Gastrocnemius medialis (tissue), 4 donors: ENCODE results near the gene ZNF438. TPM values are rescaled to one million over a fixed set of nuclear protein-coding genes. Genes with fewer than 3 reads are reported as not detected.
A peak's percentile ranks its signal among the peaks of the same experiment; 100 is the strongest.

Experiments used
- ATAC-seq, 2 donors: fragments of 150-250 bp; one replicate each; pipeline ENCODE4 v1.9.1; 2016
- DNase-seq, 2 donors: peaks; one replicate each; pipeline ENCODE4 v3.0.0-alpha.2; 2019
- H3K27ac ChIP-seq, 4 donors: fragments of 200-600 bp; sonication (generic); 1 replicate in 1 of 4; 2 replicates in 3 of 4; pipeline ENCODE4 v1.5.1; 2016 to 2018; ENCODE audit warnings: mild to moderate bottlenecking in 2 of 4, moderate library complexity in 1 of 4
- H3K27me3 ChIP-seq, 3 donors: fragments of 200-600 bp; sonication (generic) in 2 of 3; 1 replicate in 1 of 3; 2 replicates in 2 of 3; pipeline versions ENCODE4 v1.5.1 to v1.6.0; 2016 to 2019; ENCODE audit warnings: mild to moderate bottlenecking in 1 of 3, moderate library complexity in 1 of 3
- H3K36me3 ChIP-seq, 2 donors: fragments of 200-600 bp; sonication (generic) in 1 of 2; one replicate each; pipeline ENCODE4 v1.5.1; 2017 to 2018
- H3K4me1 ChIP-seq, 2 donors: fragments of 200-600 bp; sonication (generic) in 1 of 2; one replicate each; pipeline ENCODE4 v1.5.1; 2016 to 2017; ENCODE audit warnings: mild to moderate bottlenecking in 2 of 2
- H3K4me3 ChIP-seq, 4 donors: fragments of 200-600 bp; sonication (generic) in 3 of 4; 1 replicate in 1 of 4; 2 replicates in 3 of 4; pipeline ENCODE4 v1.5.1; 2016 to 2019; ENCODE audit warnings: mild to moderate bottlenecking in 2 of 4
- H3K9me3 ChIP-seq, 3 donors: fragments of 200-600 bp; sonication (generic) in 2 of 3; 1 replicate in 1 of 3; 2 replicates in 2 of 3; pipeline ENCODE4 v1.5.1; 2016 to 2019
- POLR2A ChIP-seq, 2 donors: fragments of 450-650 bp; IDR thresholded peaks; one replicate each; pipeline ENCODE4 v1.6.1; 2017; ENCODE audit warnings: antibody characterized with exemption in 2 of 2, mild to moderate bottlenecking in 2 of 2, moderate library complexity in 2 of 2
- in situ Hi-C, 4 donors: fragments of 200-750 bp; cut with MboI; loops; one replicate each; pipeline versions ENCODE4 v1.15.0 to v1.8.0; 2017; ENCODE audit warnings: low sequenced_read_pairs in 4 of 4
- intact Hi-C: fragments of 100-400 bp; cut with DNase I; formaldehyde crosslinking; loops from one replicate; pipeline ENCODE4 v1.15.1; 2023; ENCODE audit warnings: low total_unique reads
- total RNA-seq, 4 donors: library from RNA; depleted of rRNA; stranded (reverse); fragments of >200 nt; gene quantifications; one replicate each; pipeline versions ENCODE4 v1.1.0 to v1.2.3, GENCODE V29; 2016
- TF ChIP-seq, protein P1 (sequence below), 5 experiments: fragments of 450-650 bp in 3 of 5; fragments of 200-600 bp in 2 of 5; sonication (generic) in 2 of 5; IDR thresholded peaks in 4 of 5; conservative IDR thresholded peaks in 1 of 5; 1 replicate in 4 of 5; 2 replicates in 1 of 5; pipeline ENCODE4 v1.5.1; 2016 to 2019; ENCODE audit warnings: antibody characterized with exemption in 5 of 5, mild to moderate bottlenecking in 3 of 5, moderate library complexity in 3 of 5

ZNF438 gene
- total RNA-seq, 4 donors from 2014 or later: 14.4 to 37.0 (median 26.5) TPM

DNA sequence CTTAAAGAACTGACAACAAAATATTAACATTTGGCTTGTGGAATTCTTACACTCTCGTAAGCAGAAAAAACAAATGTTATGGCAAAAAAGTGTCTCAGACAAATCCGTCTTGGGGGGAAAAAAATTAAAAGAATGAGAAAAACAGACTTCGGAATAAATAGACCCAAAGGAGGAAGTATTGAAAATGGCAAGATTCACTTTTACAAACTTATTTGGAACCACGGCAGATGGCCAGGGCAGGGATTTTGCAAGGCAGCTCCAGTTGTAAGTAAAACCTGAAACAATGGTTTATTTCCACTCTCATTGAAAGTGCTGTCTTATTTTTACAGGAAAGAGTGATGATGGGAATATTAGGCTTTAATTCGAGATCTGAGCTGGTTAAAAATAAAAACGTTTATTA is 1.5 kb upstream of the ZNF438 start:
- Histone ChIP-seq H3K27me3 (no peaks in the 10 kb centered on the region), H3K36me3 (no peaks in the 10 kb centered on the region), H3K4me1 (peaks cover 20 to 51% of the 10 kb centered on the region in 2 donors), H3K9me3 (no peaks in the 10 kb centered on the region), H3K27ac (peak overlapping the region; percentile 99 to 100 (median 100)), H3K4me3 (peak overlapping the region; percentile 61 to 87 (median 75))
- intact Hi-C loops (loop anchor here (2.0 to 10.0 kb wide), 7 partner anchors 99 to 892 kb away; partner anchors contain the start of genes ARHGAP12 and ZEB1), in situ Hi-C loops (loop anchor here in 3 of 4 donors (5.0 to 25.0 kb wide), 3 partner anchors 246 to 279 kb away; partner anchors contain the start of gene ZEB1 (in 1 of the 3))
- DNase-seq (no peak), ATAC-seq (no peak)
- TF ChIP-seq POLR2A (IDR thresholded peaks at IDR 0.05): no peak
- TF ChIP-seq, protein P1, sequence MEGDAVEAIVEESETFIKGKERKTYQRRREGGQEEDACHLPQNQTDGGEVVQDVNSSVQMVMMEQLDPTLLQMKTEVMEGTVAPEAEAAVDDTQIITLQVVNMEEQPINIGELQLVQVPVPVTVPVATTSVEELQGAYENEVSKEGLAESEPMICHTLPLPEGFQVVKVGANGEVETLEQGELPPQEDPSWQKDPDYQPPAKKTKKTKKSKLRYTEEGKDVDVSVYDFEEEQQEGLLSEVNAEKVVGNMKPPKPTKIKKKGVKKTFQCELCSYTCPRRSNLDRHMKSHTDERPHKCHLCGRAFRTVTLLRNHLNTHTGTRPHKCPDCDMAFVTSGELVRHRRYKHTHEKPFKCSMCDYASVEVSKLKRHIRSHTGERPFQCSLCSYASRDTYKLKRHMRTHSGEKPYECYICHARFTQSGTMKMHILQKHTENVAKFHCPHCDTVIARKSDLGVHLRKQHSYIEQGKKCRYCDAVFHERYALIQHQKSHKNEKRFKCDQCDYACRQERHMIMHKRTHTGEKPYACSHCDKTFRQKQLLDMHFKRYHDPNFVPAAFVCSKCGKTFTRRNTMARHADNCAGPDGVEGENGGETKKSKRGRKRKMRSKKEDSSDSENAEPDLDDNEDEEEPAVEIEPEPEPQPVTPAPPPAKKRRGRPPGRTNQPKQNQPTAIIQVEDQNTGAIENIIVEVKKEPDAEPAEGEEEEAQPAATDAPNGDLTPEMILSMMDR (IDR thresholded peaks at IDR 0.05 in 4 of 5, conservative IDR thresholded peaks at IDR 0.05 in 1 of 5): no peak

DNA sequence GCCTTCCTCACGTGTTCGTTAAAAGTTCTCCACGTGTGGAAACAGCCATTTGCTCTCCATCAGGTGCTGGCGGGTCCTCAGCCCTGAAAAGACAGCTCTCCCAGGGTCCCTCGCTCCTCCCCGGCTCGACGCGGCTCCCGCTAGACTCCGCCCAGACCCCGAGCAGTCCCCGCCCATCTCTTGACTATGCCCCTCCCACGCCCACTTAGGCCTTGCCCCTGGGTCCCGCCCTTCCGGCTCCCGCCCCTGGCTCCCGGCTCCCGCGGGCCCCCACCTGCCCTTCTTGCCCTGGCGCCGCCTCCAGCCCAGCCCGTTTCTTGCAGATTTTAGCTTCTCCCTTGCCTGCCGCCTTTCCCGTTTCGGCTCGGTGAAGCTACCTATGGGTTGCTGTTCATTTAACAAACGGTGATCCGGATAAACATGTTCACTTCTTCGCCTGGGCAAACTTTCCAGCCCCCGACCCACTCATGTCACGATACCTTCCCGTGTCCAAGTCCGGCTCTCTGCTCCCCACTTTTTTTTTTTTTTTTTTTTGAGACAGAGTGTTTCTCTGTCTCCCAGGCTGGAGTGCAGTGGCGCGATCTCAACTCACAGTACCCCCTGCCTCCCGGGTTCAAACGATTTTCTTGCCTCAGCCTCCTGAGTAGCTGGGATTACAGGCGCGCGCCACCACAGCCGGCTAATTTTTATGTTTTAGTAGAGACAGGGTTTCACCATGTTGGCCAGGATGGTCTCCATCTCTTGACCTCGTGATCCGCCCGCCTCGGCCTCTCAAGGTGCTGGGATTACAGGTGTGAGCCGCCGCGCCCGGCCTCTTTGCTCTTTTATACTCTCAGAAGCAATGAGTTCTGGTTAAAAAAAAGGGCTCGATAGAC is 830 bp upstream of the ZNF438 start:
- H3K4me3 ChIP-seq: peak overlapping the region; percentile 72 to 87 (median 75)
- no peaks in the 10 kb centered on the region for H3K27me3 ChIP-seq
- peak overlapping the region; percentile 99 to 100 (median 100) for H3K27ac ChIP-seq
- intact Hi-C loops (loop anchor here (2.0 to 10.0 kb wide), 7 partner anchors 100 to 892 kb away; partner anchors contain the start of genes ARHGAP12 and ZEB1), in situ Hi-C loops (loop anchor here in 3 of 4 donors (5.0 to 25.0 kb wide), 3 partner anchors 245 to 280 kb away; partner anchors contain the start of gene ZEB1 (in 1 of the 3))
- no peaks in the 10 kb centered on the region for H3K36me3 ChIP-seq
- H3K9me3 ChIP-seq: no peaks in the 10 kb centered on the region
- peak; percentile 78 to 79 for ATAC-seq
- peak; percentile 82 to 83 for TF ChIP-seq POLR2A (IDR thresholded peaks at IDR 0.05)
- TF ChIP-seq, protein P1 (IDR thresholded peaks at IDR 0.05 in 4 of 5, conservative IDR thresholded peaks at IDR 0.05 in 1 of 5): no peak
- H3K4me1 ChIP-seq: peaks cover 27 to 58% of the 10 kb centered on the region in 2 donors
- DNase-seq: peak; percentile 96

DNA sequence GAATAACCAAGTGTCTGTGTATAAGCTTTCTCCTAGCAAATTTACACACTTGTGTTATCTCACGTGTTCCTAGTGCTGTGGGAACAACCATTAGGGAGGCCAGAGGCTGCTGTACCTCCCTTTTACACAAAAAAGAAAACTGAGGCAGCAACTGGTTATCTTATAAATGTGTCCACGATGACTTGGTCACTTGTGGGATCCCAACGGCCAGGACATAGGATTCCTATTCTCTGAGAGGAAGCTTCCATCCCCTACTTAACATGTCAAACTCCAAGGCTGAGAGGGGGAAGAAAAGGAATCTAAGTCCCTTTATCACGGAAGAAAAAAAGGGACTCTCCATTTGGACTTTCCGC is 484 bp downstream of the ZNF438 start:
- intact Hi-C loops: loop anchor here (1.0 to 10.0 kb wide), 8 partner anchors 46 to 894 kb away; partner anchors contain the start of gene ARHGAP12
- ATAC-seq (peak in 1 of 2 donors; percentile 1), DNase-seq (no peak)
- H3K4me1 ChIP-seq: peaks cover 28 to 61% of the 10 kb centered on the region in 2 donors
- TF ChIP-seq, protein P1 (IDR thresholded peaks at IDR 0.05 in 4 of 5, conservative IDR thresholded peaks at IDR 0.05 in 1 of 5): no peak
- TF ChIP-seq POLR2A (IDR thresholded peaks at IDR 0.05): no peak
- H3K27ac ChIP-seq: peak overlapping the region; percentile 99 to 100 (median 100)
- H3K4me3 ChIP-seq: peak overlapping the region; percentile 72 to 87 (median 75)
- no peaks in the 10 kb centered on the region for H3K27me3 ChIP-seq
- in situ Hi-C loops: loop anchor here in 3 of 4 donors (5.0 to 25.0 kb wide), 3 partner anchors 244 to 281 kb away; partner anchors contain the start of gene ZEB1 (in 1 of the 3)
- no peaks in the 10 kb centered on the region for H3K9me3 ChIP-seq
- H3K36me3 ChIP-seq: no peaks in the 10 kb centered on the region

DNA sequence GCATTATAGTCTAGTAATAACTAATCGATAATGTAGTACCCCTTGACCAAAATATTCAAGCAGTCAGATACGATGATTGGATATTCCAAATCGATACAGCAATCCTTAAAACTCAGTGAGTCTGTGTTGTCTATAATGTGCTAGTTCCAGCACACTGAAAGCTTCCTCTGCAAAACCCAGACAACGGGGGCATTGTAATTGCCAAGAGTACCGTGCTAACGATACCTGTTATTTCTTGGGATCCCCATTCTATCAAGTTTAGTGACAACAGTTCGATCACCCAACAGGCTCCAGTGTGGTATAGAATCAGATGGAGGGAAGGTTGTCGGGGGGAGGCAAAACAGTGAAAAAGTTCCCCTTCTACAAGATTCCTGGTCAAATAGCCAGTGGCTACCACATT is 865 bp downstream of the ZNF438 start:
- ATAC-seq (no peak), DNase-seq (no peak)
- Histone ChIP-seq H3K4me3 (peak overlapping the region; percentile 72 to 87 (median 75)), H3K4me1 (peaks cover 28 to 62% of the 10 kb centered on the region in 2 donors), H3K27ac (peak overlapping the region; percentile 99 to 100 (median 100)), H3K27me3 (no peaks in the 10 kb centered on the region), H3K36me3 (no peaks in the 10 kb centered on the region), H3K9me3 (no peaks in the 10 kb centered on the region)
- TF ChIP-seq, protein P1 (IDR thresholded peaks at IDR 0.05 in 4 of 5, conservative IDR thresholded peaks at IDR 0.05 in 1 of 5): no peak
- no peak for TF ChIP-seq POLR2A (IDR thresholded peaks at IDR 0.05)
- in situ Hi-C loops: loop anchor here in 3 of 4 donors (5.0 to 25.0 kb wide), 3 partner anchors 243 to 282 kb away; partner anchors contain the start of gene ZEB1 (in 1 of the 3)
- intact Hi-C loops: loop anchor here (1.0 to 10.0 kb wide), 8 partner anchors 46 to 894 kb away; partner anchors contain the start of gene ARHGAP12
